ENCODE measurements around the gene UBE2L6.

Gene UBE2L6

GRCh38 chr11:57574061-57574460 lies 6.6 kb upstream of the UBE2L6 start:
- H3K36me3 ChIP-seq (ENCODE audit: control insufficient read depth in 2 of 2, insufficient read depth in 1 of 2, low read length in 2 of 2) = no peaks in the 10 kb centered on the region
- no peak overlapping the region for H3K4me3 ChIP-seq (ENCODE audit: low read depth, low read length)
- POLR2A ChIA-PET = no interaction called here
- no peaks in the 10 kb centered on the region for H3K9me3 ChIP-seq (ENCODE audit: control insufficient read depth, insufficient read depth, low read depth, low read length)
- TF ChIP-seq, protein P1, sequence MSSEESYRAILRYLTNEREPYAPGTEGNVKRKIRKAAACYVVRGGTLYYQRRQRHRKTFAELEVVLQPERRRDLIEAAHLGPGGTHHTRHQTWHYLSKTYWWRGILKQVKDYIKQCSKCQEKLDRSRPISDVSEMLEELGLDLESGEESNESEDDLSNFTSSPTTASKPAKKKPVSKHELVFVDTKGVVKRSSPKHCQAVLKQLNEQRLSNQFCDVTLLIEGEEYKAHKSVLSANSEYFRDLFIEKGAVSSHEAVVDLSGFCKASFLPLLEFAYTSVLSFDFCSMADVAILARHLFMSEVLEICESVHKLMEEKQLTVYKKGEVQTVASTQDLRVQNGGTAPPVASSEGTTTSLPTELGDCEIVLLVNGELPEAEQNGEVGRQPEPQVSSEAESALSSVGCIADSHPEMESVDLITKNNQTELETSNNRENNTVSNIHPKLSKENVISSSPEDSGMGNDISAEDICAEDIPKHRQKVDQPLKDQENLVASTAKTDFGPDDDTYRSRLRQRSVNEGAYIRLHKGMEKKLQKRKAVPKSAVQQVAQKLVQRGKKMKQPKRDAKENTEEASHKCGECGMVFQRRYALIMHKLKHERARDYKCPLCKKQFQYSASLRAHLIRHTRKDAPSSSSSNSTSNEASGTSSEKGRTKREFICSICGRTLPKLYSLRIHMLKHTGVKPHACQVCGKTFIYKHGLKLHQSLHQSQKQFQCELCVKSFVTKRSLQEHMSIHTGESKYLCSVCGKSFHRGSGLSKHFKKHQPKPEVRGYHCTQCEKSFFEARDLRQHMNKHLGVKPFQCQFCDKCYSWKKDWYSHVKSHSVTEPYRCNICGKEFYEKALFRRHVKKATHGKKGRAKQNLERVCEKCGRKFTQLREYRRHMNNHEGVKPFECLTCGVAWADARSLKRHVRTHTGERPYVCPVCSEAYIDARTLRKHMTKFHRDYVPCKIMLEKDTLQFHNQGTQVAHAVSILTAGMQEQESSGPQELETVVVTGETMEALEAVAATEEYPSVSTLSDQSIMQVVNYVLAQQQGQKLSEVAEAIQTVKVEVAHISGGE (tag by site-specific recombination; conservative IDR thresholded peaks at IDR 0.05; ENCODE audit: low read depth) = no peak
- no peak for TF ChIP-seq ZNF239 (tag by site-specific recombination; IDR thresholded peaks at IDR 0.05)
- CTCF ChIA-PET = interaction anchor here (8.7 kb wide), 1 partner anchor 68 kb away, joined by 183 read pairs; no protein-coding TSS in a partner anchor
- no peaks in the 10 kb centered on the region for H3K4me1 ChIP-seq (ENCODE audit: control insufficient read depth, insufficient read depth, low read length)
- H3K27ac ChIP-seq (ENCODE audit: extremely low read depth, low read depth, low read length) = no peak overlapping the region

DNA sequence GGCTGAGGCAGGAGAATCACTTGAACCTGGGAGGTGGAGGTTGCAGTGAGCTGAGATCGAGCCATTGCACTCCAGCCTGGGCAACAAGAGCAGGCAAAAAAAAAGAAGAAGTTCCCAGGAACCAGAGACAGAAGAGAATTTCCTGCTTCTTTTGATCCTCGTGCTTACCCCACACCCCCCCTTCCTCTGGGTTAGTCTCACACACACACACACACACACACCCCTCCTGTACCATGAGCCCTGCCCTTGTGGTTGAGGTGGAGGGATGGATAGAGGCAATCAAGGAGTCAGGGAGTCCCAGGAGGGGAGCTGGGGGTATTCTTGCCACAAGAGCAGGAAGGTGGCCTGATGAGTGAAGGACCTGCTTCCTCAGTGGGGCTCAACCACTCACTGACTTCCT lies 4.1 kb upstream of the UBE2L6 start:
- no peaks in the 10 kb centered on the region for H3K9me3 ChIP-seq (ENCODE audit: control insufficient read depth, insufficient read depth, low read depth, low read length)
- H3K4me3 ChIP-seq (ENCODE audit: low read depth, low read length) = no peak overlapping the region
- POLR2A ChIA-PET = no interaction called here
- H3K27ac ChIP-seq (ENCODE audit: extremely low read depth, low read depth, low read length) = no peak overlapping the region
- no peaks in the 10 kb centered on the region for H3K4me1 ChIP-seq (ENCODE audit: control insufficient read depth, insufficient read depth, low read length)
- no peaks in the 10 kb centered on the region for H3K36me3 ChIP-seq (ENCODE audit: control insufficient read depth in 2 of 2, insufficient read depth in 1 of 2, low read length in 2 of 2)
- TF ChIP-seq BCL6B (tag by site-specific recombination; IDR thresholded peaks at IDR 0.05) (no peak), PRDM4 (tag by site-specific recombination; IDR thresholded peaks at IDR 0.05) (no peak), ZNF610 (tag by site-specific recombination; IDR thresholded peaks at IDR 0.05; ENCODE audit: borderline replicate concordance) (no peak), GLIS2 (tag by site-specific recombination; IDR thresholded peaks at IDR 0.05) (no peak), ZNF76 (tag by site-specific recombination; IDR thresholded peaks at IDR 0.05; ENCODE audit: borderline replicate concordance, low read depth) (no peak), ZNF529 (tag by site-specific recombination; IDR thresholded peaks at IDR 0.05; ENCODE audit: insufficient replicate concordance) (no peak), ZNF785 (tag by site-specific recombination; IDR thresholded peaks at IDR 0.05) (no peak), ZSCAN18 (tag by site-specific recombination; IDR thresholded peaks at IDR 0.05) (no peak)
- TF ChIP-seq, protein P2, sequence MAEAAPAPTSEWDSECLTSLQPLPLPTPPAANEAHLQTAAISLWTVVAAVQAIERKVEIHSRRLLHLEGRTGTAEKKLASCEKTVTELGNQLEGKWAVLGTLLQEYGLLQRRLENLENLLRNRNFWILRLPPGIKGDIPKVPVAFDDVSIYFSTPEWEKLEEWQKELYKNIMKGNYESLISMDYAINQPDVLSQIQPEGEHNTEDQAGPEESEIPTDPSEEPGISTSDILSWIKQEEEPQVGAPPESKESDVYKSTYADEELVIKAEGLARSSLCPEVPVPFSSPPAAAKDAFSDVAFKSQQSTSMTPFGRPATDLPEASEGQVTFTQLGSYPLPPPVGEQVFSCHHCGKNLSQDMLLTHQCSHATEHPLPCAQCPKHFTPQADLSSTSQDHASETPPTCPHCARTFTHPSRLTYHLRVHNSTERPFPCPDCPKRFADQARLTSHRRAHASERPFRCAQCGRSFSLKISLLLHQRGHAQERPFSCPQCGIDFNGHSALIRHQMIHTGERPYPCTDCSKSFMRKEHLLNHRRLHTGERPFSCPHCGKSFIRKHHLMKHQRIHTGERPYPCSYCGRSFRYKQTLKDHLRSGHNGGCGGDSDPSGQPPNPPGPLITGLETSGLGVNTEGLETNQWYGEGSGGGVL (tag by site-specific recombination; IDR thresholded peaks at IDR 0.05) = no peak
- CTCF ChIA-PET = interaction anchor here (0.5 to 8.7 kb wide), 3 partner anchors 14 to 70 kb away, joined by 3 to 183 read pairs (median 5); no protein-coding TSS in a partner anchor
